H9 (cell line): ENCODE measurements around the gene TOPORS. TPM values are rescaled to one million over a fixed set of nuclear protein-coding genes. Genes with fewer than 3 reads are reported as not detected.

Experiments
- DNase-seq: peaks from one replicate; pipeline ENCODE4 v3.0.0-alpha.2; 2017
- H2AFZ ChIP-seq: one replicate; pipeline ENCODE4 v1.6.1; 2013; ENCODE audit warnings: mild to moderate bottlenecking, low read length, control low read depth, moderate library complexity
- H2AK5ac ChIP-seq: 2 replicates; pipeline ENCODE4 v1.6.1; 2013; ENCODE audit warnings: low read length, control low read depth, mixed read lengths; ENCODE audit not compliant: insufficient read length
- H2BK120ac ChIP-seq: one replicate; pipeline ENCODE4 v1.6.1; 2013; ENCODE audit warnings: low read depth, mild to moderate bottlenecking, low read length, control low read depth, inconsistent platforms; ENCODE audit not compliant: poor library complexity, severe bottlenecking
- H2BK12ac ChIP-seq: 2 replicates; pipeline ENCODE4 v1.6.1; 2013; ENCODE audit warnings: low read length, control low read depth, mixed read lengths, low read depth; ENCODE audit not compliant: insufficient read length
- H2BK15ac ChIP-seq: 2 replicates; pipeline ENCODE4 v1.6.1; 2013; ENCODE audit warnings: low read depth, low read length, control low read depth
- H2BK20ac ChIP-seq: one replicate; pipeline ENCODE4 v1.6.1; 2013; ENCODE audit warnings: low read depth, mild to moderate bottlenecking, low read length, control low read depth, inconsistent platforms; ENCODE audit not compliant: poor library complexity, severe bottlenecking
- H2BK5ac ChIP-seq: 2 replicates; pipeline ENCODE4 v1.6.1; 2013; ENCODE audit warnings: low read length, control low read depth, mixed read lengths; ENCODE audit not compliant: insufficient read length
- H3K14ac ChIP-seq: 2 replicates; pipeline ENCODE4 v1.6.1; 2013; ENCODE audit warnings: low read length, control low read depth; ENCODE audit not compliant: insufficient read depth
- H3K18ac ChIP-seq: 2 replicates; pipeline ENCODE4 v1.6.1; 2013; ENCODE audit warnings: low read depth, mild to moderate bottlenecking, mixed read lengths, low read length, control low read depth; ENCODE audit not compliant: insufficient read length
- H3K23ac ChIP-seq: 2 replicates; pipeline ENCODE4 v1.6.1; 2013; ENCODE audit warnings: low read length, control low read depth, mixed read lengths, low read depth; ENCODE audit not compliant: insufficient read length
- H3K23me2 ChIP-seq: 2 replicates; pipeline ENCODE4 v1.6.1; 2013; ENCODE audit warnings: low read depth, mild to moderate bottlenecking, mixed read lengths, low read length, control low read depth; ENCODE audit not compliant: insufficient read length, poor library complexity, severe bottlenecking
- H3K27ac ChIP-seq: 2 replicates; pipeline ENCODE4 v1.5.1; 2013; ENCODE audit warnings: low read length, control low read depth, mixed read lengths, low read depth; ENCODE audit not compliant: insufficient read length
- H3K27me3 ChIP-seq: 2 replicates; pipeline ENCODE4 v1.6.1; 2013; ENCODE audit warnings: low read length, control low read depth, inconsistent platforms; ENCODE audit not compliant: insufficient read depth
- H3K4ac ChIP-seq: 2 replicates; pipeline ENCODE4 v1.6.1; 2013; ENCODE audit warnings: low read depth, mild to moderate bottlenecking, control low read depth, inconsistent platforms, low read length, moderate library complexity
- H3K4me1 ChIP-seq: 2 replicates; pipeline ENCODE4 v1.6.1; 2013; ENCODE audit warnings: low read length, control low read depth, inconsistent platforms; ENCODE audit not compliant: insufficient read depth
- H3K4me2 ChIP-seq: 2 replicates; pipeline ENCODE4 v1.6.1; 2013; ENCODE audit warnings: low read length, control low read depth, mixed read lengths; ENCODE audit not compliant: insufficient read length, insufficient read depth
- H3K56ac ChIP-seq: 2 replicates; pipeline ENCODE4 v1.6.1; 2013; ENCODE audit warnings: low read depth, mild to moderate bottlenecking, mixed read lengths, low read length, control low read depth; ENCODE audit not compliant: insufficient read length
- H3K79me1 ChIP-seq: 2 replicates; pipeline ENCODE4 v1.6.1; 2013; ENCODE audit warnings: low read depth, mild to moderate bottlenecking, moderate library complexity, low read length, control low read depth, inconsistent platforms; ENCODE audit not compliant: insufficient read depth, poor library complexity, severe bottlenecking
- H3K79me2 ChIP-seq: 2 replicates; pipeline ENCODE4 v1.6.1; 2013; ENCODE audit warnings: low read length, control low read depth, inconsistent platforms; ENCODE audit not compliant: insufficient read depth
- H3K9ac ChIP-seq: 2 replicates; pipeline ENCODE4 v1.6.1; 2013; ENCODE audit warnings: low read length, control low read depth, mixed read lengths; ENCODE audit not compliant: insufficient read length; ENCODE audit errors: extremely low read depth
- H3K9me3 ChIP-seq: one replicate; pipeline ENCODE4 v1.6.1; 2013; ENCODE audit warnings: low read depth, low read length, inconsistent platforms; ENCODE audit not compliant: control insufficient read depth
- H3T11ph ChIP-seq: one replicate; pipeline ENCODE4 v1.6.1; 2013; ENCODE audit warnings: mild to moderate bottlenecking, low read length, control low read depth, inconsistent platforms
- H4K20me1 ChIP-seq: one replicate; pipeline ENCODE4 v1.6.1; 2013; ENCODE audit not compliant: control insufficient read depth, insufficient read length, insufficient read depth
- H4K5ac ChIP-seq: 2 replicates; pipeline ENCODE4 v1.6.1; 2013; ENCODE audit warnings: low read depth, mild to moderate bottlenecking, mixed read lengths, low read length, control low read depth; ENCODE audit not compliant: insufficient read length
- H4K8ac ChIP-seq: replicated peaks from 2 replicates; pipeline ENCODE4 v1.6.1; 2013; ENCODE audit warnings: low read length, control low read depth, mixed read lengths, low read depth; ENCODE audit not compliant: insufficient read length
- H4K91ac ChIP-seq: 2 replicates; pipeline ENCODE4 v1.6.1; 2013; ENCODE audit warnings: low read depth, mild to moderate bottlenecking, moderate library complexity, mixed read lengths, low read length, control low read depth; ENCODE audit not compliant: insufficient read length
- H3K27ac Mint-ChIP-seq, 3 experiments: 2 replicates in 2 of 3; 3 replicates in 1 of 3; pipeline ENCODE4 v1.8.0; 2020 to 2021; ENCODE audit warnings: mixed read lengths in 3 of 3, mild to moderate bottlenecking in 1 of 3, moderate library complexity in 1 of 3
- H3K27me3 Mint-ChIP-seq: 2 replicates; pipeline ENCODE4 v1.8.0; 2021; ENCODE audit warnings: low read depth, mild to moderate bottlenecking, moderate library complexity, mixed read lengths
- H3K36me3 Mint-ChIP-seq, 3 experiments: 2 replicates in 2 of 3; 3 replicates in 1 of 3; pipeline ENCODE4 v1.8.0; 2020 to 2021; ENCODE audit warnings: low read depth in 3 of 3, mixed read lengths in 3 of 3; ENCODE audit not compliant: insufficient read depth in 1 of 3
- H3K4me1 Mint-ChIP-seq, 2 experiments: 2 replicates each; pipeline ENCODE4 v1.8.0; 2020; ENCODE audit warnings: mixed read lengths in 2 of 2
- H3K4me3 Mint-ChIP-seq, 2 experiments: 2 replicates in 1 of 2; 3 replicates in 1 of 2; pipeline ENCODE4 v1.8.0; 2020 to 2021; ENCODE audit warnings: mild to moderate bottlenecking in 2 of 2, mixed read lengths in 2 of 2, moderate library complexity in 1 of 2
- H3K9me3 Mint-ChIP-seq, 2 experiments: 2 replicates in 1 of 2; 3 replicates in 1 of 2; pipeline ENCODE4 v1.8.0; 2020; ENCODE audit warnings: mild to moderate bottlenecking in 2 of 2, mixed read lengths in 2 of 2, moderate library complexity in 1 of 2
- total RNA-seq: library from RNA; stranded (reverse); gene quantifications from 2 replicates; pipeline ENCODE4 v1.2.1, GENCODE V29; 2021
- TF ChIP-seq, protein P1 (sequence below): fragments of 200-600 bp; sonication (generic); conservative IDR thresholded peaks from 3 replicates; pipeline ENCODE4 v1.8.0; 2021; ENCODE audit warnings: antibody characterized with exemption, mild to moderate bottlenecking

Gene TOPORS
- total RNA-seq, 1 experiment from 2014 or later = 31.9 TPM

DNA sequence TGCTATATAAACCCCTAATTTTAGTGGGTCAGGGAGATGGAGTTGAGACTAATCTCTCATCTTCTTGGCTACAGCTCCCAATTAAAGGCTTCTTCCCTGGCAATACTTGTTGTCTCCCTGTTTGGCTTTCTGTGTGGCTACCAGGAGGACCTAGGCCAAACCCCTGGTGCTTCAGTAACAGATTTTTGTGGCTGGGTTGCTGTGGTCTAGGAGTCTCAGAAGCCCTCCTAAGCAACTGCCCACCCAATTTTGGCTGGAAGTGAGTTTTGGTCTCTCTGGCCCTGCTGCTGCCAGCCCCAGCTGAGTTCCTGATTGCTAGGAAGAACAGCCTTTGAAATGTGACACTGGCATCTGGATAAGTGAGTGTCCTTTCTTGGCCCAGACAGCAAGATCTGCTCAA is 36.1 kb downstream of the TOPORS start:
- Histone ChIP-seq H3T11ph (no peak overlapping the region), H3K4me2 (no peak overlapping the region), H2AK5ac (no peak overlapping the region), H3K27me3 (no peaks in the 10 kb centered on the region), H4K8ac (no peak overlapping the region), H3K14ac (no peak overlapping the region), H2AFZ (no peak overlapping the region), H3K18ac (no peak overlapping the region), H2BK12ac (no peak overlapping the region), H3K79me1 (no peaks in the 10 kb centered on the region), H4K5ac (no peak overlapping the region), H3K9ac (no peak overlapping the region), H3K4me1 (no peaks in the 10 kb centered on the region), H3K23ac (no peak overlapping the region), H3K4ac (no peak overlapping the region), H3K23me2 (no peaks in the 10 kb centered on the region), H2BK20ac (no peak overlapping the region), H3K56ac (no peak overlapping the region), H2BK15ac (no peak overlapping the region), H3K9me3 (peaks cover 16% of the 10 kb centered on the region), H2BK5ac (no peak overlapping the region), H3K79me2 (no peaks in the 10 kb centered on the region), H4K91ac (no peak overlapping the region), H2BK120ac (no peak overlapping the region), H3K27ac (no peak overlapping the region), H4K20me1 (no peaks in the 10 kb centered on the region)
- H3K4me1 Mint-ChIP-seq = no peaks in the 10 kb centered on the region
- no peak for DNase-seq
- H3K36me3 Mint-ChIP-seq = peaks cover 21 to 45% (median 39%) of the 10 kb centered on the region in 3 experiments
- peaks cover 2% of the 10 kb centered on the region; the same call in 1 of the 2 replicates for H3K27me3 Mint-ChIP-seq
- H3K27ac Mint-ChIP-seq = no peak overlapping the region
- H3K4me3 Mint-ChIP-seq = no peak overlapping the region
- TF ChIP-seq, protein P1, sequence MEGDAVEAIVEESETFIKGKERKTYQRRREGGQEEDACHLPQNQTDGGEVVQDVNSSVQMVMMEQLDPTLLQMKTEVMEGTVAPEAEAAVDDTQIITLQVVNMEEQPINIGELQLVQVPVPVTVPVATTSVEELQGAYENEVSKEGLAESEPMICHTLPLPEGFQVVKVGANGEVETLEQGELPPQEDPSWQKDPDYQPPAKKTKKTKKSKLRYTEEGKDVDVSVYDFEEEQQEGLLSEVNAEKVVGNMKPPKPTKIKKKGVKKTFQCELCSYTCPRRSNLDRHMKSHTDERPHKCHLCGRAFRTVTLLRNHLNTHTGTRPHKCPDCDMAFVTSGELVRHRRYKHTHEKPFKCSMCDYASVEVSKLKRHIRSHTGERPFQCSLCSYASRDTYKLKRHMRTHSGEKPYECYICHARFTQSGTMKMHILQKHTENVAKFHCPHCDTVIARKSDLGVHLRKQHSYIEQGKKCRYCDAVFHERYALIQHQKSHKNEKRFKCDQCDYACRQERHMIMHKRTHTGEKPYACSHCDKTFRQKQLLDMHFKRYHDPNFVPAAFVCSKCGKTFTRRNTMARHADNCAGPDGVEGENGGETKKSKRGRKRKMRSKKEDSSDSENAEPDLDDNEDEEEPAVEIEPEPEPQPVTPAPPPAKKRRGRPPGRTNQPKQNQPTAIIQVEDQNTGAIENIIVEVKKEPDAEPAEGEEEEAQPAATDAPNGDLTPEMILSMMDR = no peak
- H3K9me3 Mint-ChIP-seq = peaks cover 61 to 66% of the 10 kb centered on the region in 2 experiments
